Measurements from ENCODE around the gene RAMACL.
"Not testable (repeated sequence)": the region's sequence is repeated elsewhere in the genome, so short reads cannot be mapped to it uniquely, and the experiment has no call there.

Gene RAMACL

DNA sequence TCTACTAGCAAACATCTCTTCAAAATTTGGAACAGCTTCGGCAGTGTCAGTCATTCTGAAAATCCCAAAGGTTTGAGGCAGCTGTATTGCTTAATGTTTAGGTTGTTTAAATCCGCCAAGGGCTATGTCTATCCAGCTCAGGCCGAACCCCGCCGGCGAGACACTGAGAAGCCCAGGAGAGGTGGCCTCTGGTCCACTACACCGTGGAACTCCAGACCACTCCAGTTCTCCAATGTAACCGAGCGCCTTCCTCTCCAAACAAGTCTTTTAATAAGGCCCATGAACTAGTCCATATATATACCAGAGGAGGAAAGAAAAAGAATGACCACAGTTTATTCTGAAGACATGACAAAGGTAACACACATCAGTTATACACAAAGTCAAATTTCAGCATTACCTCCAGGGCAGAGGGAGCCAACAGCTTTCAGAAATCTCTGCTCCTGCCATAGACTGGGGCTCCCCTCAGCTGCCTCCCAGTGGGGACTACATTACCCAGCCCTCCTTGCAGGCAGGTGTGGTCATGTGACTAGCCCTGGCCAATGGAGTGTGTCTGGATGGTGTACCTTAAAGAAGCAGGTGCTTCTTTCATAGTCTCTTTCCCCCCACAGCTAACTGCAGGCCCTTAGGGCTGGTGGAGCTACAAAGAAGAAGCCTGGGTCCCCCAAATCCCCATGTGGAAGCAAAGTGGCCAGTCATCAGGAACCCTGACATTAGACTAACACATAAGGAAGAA lies at the start of gene RAMACL:
RAMACL (minus strand) TSS at position 255 of the 733 bp plus-strand sequence; CDS start at position 54, 201 bp downstream.
- DNase-seq: no peak

DNA sequence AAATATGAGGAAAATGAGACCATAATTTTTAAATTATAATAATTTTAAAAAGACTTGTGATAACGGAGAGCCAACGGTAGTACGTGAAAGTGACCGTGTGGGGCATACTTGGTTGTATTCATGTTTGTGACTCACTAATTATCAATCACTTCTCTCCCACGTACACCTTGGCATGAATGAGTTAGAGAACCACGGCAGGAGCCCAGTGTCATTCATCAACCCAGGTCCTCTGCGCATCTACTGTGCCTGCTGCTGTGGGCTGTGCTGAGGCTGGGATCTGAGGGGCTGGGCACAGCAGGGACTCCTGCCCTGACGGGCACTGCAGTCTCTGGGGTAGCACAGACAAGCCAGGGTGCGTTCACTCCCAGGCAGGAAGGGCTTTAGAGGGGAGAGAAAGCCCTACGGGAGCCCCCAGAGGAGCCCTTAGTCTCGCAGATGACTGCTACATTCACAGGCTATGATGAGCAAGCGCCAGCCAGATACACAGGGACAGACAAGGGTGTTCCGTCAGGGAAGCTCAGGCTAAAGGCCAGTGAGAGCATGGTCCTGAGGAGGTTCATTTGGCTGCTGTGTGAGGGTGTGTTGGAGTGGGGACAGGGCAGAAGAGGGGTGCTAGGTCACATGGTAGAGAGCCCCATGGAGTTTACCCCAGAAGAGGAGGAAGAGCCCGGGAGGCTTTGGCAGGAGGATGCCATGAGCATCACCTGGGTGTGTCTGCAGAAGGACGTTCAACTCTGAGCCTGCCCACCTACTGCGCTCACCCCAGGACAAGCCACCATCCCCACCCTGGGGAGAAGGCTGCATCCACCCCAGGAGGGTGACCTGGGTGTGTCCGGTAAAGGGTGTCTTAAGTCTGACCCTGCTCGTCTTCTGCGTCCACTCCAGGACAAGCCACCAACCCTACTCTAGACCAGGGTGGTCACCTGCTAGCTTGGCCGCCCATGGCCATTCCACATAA lies 48.8 kb upstream of the RAMACL start:
- no peak for DNase-seq

DNA sequence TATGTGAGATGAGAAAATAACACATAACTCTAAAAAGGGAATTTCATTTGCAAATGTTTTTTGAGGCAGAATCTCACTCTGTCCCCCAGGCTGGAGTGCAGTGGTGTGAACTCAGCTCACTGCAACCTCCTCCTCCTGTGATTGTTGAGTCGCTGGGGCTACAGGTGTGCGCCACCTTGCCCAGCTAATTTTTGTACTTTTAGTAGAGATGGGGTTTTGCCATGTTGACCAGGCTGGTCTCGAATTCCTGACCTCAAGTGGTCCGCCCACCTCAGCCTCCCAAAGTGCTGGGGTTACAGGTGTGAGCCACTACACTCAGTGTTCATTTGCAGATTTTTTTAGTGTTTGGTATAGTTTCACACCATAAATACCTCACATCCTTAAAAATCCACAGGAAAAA lies 48.1 kb upstream of the RAMACL start:
- DNase-seq: not testable (repeated sequence)

DNA sequence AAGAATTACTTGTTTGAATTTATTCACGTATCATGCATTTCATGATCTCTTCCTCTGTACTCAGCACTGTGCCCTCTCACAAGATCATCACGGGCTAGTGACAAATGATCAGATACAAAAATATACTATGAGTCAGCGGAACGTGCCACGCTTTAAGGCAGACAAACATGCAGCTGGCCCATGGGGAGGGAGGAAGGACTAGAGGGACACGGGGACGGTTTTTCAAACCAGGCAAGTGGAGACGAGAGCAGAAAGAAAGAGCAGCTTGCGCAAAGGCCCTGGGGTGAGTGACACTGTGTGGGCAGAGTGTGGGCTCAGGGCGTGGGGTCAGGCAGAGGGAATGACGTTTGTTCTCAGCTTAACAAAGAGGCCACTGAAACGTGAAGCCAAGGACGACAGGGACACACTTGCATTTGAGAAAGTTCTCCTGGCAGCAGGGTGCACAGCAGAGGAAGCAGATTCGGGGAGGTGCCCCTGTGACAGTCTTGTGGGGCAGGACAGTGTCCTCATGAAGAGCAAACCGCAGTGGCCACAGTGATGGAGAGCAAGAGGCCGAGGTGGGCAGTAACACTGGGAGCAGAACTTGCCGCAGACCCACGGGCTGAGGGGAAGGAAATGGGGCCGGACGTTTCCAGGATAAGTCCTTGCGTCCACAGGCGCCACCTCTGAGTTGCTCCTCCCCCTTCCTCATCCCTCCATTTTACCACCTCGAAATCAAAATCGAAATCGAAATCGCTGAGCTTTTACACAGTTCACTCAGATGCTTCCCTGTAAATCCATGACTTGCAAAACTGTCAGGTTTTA lies 47.5 kb upstream of the RAMACL start:
- no peak for DNase-seq

DNA sequence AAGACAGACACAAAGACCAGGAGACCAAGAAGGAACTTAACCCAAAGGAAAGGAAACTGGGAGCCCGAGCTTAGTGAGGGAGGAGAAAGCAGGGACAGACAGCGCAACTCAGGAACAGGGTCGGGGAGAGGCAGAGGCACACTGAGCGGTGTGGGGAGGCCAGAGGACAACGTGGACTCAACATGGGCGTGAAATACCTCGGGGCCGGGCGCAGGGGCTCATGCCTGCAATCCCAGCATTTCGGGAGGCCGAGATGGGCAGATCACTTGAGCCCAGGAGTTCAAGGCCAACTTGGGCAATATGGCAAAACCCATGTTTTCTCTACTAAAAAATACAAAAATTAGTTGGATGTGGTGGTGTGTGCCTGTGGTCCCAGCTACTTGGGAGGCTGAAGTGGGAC lies 46.3 kb upstream of the RAMACL start:
- no peak for DNase-seq

DNA sequence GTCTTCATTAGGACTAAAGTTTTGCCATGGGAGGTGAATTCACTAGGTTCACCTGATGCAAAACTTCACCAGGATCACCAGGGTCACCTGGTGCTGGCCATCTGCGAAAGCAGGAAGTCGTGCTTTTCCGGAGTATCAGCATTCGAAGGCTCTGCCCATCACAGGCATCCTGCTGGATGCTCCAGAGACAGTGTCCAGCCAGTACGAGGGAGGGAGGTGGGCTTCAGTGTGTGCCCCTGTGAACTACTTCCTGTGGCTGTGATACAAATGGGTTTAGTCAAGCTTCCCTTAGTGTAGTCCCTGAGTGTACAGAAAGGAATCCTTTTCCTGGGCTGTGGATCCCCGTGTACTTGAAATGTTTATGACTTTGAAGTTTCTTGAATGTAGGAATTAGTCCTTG lies 44.0 kb upstream of the RAMACL start:
- no peak for DNase-seq

DNA sequence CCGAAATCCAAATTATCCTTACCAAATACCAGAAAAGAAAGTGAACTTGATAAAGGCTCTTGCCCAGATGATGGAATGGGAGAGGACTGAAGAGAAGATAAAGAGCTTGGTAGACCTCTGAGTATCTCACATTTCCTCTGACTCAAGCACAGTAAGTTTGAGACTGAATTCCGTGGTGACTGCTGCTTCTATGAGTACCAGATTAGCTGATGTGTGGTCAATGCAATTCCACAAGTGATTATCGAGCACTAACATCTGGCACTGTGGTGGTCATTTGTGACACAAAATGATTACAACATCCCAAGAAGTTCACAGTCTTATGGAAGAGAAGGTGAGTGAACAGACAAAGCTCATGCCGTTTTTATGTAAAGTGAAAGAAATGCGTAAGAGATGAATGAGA lies 43.1 kb upstream of the RAMACL start:
- DNase-seq: no peak

DNA sequence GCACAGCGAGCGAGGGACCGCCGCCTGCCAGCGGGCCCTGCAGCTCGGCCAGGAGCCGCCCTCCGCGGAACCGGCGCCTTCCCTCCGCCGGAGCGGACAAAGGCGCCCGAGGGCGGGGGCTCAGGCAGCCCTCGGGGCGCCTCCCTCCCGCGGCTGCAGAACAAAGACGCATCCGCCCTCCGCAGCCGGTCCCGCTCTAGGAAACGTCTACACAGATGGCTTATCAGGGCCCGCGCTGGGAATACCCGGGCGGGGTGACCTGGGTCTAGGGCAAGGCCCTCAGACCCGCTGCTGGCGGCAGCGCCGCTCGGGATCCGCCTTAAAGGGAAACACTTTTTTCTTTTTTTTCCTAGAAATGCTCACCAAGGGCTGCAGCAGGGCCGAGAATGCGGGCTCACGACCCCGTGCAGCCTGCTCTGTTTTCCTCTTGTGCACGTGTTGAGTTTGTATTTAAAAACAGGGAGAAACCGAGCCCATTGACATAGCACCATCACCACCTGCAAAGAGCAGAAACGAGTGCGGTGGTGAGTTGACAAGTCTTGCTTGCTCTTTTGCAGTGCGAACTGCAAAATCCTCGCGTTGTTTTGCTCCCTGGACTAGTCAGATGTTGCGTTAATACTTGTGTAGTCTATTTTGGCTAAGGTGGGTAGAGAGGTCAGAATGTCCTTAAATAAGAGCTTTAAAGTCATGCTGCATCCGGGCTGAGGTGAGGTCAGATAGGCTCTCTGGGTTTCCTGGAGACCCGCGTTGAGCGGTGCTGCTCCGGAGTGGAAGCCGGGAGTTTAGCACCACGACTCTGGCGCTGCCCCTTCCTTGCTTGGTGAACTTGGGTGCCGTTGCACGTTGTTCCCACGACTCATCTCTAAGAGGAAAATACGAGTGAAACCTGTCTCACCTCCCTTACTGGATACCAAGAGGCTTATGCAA lies 41.7 kb upstream of the RAMACL start:
- DNase-seq: peak; percentile 72

DNA sequence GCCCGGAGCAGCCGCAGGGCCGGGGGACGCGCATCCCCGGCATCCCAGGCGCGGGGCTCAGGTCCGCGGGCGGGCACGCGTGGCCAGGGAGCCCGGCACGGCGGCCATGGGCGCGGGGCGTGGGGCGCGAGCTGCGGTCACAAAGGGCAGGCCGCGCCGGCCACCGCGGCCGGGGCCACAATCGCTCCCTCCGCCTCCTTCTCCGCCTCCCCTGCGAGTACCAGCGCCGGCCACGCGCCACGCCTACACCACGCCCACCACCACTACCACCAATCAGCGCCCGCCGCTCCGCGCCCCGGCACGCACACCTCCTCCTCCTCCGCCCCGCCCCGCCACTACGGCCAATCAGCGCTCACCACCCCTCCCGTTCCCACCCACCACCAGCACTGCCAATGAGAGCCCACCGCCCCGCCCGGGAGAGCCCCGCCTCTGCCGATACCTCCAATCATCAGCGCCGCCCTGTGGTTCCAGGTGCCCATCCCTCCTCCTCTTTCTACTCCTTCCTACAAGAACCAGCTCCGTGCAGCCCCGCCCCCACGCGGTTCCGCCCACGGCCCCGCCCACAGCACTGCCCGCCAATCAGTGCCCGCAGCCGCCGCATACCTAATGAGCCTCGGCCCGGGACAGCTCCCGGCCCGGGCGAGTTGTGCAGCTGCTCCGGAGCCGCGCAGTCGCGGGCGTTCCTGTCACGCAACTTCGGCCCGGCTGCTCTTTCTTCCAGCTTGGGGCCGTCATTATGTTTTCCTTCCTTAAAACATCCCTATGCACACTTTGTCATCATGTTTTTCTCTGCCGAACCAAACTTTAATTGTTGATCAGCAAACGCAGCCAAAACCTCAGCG lies 40.8 kb upstream of the RAMACL start, which contains the start of gene RPS6KA2:
RPS6KA2 (minus strand) TSS at position 219 of the 842 bp plus-strand sequence. CDS start 232 bp downstream, outside the sequence.
- peak; percentile 100 for DNase-seq

DNA sequence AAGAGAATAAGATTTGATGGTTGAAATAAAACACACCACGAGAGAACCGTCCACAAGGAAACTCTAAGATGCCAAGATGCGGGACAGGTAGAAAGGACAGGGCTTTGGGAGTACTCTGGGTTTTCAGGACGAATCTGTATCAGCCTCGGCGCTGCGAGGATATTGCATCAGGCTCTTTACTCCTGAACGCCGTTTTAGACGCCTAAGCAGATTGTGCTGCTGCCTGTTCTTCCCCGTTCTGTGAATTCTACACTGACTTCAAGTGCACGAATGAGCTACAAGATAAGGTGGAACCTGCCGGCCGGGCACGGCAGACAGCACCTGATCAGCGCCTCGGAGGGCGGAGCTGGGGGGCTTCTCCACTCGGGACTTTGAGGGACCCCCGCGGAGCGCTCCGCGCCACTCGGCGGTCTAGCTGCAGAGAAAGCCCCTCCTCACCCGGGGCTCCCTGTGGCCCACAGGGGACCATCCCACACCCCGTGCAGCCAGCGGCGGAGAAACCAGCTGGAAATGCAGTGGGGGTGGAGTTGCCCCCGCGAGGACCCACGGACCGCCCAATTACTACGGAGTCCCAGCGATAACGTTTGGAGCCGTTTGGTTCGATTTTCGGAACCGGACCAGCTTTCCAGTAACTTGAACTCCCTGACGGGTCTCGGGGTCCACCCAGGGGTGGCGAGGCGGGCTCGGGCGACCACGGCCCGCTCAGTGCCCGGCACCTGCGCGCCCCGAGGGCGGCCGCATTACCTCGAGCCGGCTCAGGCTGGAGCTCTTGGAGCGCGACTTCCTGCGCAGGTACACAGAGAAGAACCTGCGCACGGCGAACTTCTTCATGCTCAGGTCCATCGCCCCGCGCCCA lies 39.9 kb upstream of the RAMACL start:
- no peak for DNase-seq

DNA sequence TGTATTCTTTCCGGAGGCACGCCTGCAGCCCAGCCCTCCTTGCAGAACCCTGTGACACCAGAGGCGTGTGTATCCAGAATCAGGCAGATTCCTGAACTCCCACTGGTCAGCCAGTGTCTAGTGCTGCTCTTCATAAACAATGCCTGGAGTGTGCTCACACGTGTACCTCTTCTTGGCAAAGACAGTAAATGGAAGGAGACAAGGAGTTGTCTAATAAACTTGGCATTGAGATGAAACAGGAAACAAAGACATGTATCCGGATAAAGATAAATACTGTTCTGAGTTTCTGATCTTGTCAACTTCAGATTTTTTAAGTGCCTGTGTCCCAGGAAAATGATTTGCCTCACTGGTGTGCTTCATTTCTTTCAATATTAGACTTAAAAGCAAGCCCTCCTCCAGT lies 38.9 kb upstream of the RAMACL start:
- no peak for DNase-seq

DNA sequence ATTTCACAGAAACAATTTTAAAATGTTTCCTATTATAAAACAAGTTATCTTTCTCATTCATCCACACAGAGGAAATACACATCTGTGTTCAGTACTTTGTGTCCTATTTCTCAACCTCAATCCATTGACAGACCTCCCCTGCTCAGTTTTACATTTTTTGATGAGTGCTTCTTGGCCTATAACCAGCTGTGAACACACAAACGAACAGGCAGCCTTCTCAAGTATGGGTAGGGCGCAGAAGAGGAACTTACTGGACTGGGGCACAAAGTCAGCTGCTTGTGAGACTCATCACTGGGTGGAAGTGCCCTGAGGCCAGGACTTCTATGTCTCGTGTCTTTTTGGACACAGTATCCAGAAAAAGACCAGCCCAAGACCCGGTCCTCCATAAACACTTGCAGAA lies 37.8 kb upstream of the RAMACL start:
- DNase-seq: no peak

DNA sequence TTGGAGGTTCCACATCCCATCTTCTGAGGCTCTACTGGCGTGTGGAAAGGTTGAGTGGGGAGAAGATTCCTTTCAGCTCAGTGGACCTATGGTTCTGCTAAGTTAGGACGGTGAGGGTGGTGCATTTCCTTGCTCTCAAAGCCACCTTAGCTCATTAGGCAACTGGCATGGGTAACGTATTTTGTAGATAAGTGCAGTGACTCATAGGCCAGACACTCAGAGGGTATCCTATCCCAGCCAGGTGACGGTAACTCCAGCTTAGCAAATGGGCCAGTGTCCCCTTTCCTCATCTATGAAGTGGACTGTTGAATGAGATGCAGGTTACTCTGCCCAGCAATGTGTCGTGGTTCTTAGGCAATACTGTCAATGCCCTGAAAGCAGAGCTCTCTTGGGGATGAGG lies 36.8 kb upstream of the RAMACL start:
- no peak for DNase-seq

DNA sequence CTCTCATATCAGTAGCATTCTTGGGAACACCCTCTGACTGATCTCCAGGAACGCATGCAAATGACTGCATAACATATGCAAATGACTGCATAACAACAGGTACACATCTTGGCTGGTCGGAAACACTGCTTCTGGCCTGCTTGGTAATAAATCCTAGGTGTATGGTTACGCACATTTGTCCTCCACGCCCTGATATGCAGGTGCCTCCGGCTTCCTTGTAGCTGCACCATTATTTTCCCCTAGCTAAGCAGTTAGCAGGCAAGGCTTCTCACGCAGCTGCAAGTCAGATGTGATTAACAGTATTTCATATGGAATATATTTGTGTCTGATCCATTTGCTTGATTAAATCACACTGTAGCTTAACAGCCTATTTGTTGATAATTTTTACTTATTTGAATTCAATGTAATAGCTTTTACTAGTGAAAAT lies 34.6 kb upstream of the RAMACL start:
- DNase-seq: no peak

DNA sequence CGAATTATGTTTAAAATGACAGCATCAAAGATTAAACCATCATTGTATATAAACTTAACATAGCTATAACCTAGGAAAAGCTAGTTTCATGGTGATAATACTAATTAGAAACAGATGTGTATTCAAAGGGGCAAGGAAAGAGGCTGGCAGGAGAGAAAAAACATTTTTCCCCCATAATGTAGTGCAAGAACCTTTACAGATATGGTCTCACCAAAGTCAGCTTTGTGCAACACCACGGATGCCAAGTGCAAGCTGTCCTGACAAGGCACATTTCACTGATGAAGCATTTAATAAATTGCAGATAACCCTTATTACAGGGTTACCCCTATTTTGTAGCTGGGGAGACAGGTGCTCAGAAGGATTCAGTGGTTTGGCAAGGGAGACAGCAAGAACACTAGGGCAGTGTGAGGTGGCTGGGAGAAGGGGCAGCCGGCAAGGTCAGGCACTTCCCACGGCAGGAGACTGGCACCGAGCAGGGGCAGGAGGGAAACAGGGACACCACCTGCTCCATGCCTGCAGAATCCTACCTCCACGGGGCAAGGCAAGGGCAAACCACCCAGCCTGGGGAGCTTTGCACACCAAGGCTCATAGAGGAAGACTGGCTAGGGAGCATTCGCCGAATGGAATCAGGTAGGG lies 34.1 kb upstream of the RAMACL start:
- DNase-seq: no peak

DNA sequence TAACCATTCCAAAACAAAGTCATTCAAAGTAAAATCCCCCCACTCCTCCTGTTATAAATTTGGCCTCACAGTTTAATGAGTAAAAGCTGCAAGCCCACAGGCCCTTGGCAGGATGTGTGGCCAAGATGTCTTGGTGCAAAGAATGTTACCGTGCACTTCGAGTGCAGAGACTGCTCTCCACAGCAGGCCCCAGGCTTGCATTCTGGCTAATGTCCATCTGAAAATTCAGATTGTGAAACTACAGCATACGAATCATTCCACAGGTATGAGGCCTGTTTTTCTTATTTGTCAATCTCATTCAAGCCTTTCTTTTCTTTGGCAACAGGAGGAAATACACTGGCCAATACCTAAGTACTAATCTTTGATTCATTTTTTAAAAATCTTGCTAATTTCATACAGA lies 33.4 kb upstream of the RAMACL start:
- peak; percentile 73 for DNase-seq

DNA sequence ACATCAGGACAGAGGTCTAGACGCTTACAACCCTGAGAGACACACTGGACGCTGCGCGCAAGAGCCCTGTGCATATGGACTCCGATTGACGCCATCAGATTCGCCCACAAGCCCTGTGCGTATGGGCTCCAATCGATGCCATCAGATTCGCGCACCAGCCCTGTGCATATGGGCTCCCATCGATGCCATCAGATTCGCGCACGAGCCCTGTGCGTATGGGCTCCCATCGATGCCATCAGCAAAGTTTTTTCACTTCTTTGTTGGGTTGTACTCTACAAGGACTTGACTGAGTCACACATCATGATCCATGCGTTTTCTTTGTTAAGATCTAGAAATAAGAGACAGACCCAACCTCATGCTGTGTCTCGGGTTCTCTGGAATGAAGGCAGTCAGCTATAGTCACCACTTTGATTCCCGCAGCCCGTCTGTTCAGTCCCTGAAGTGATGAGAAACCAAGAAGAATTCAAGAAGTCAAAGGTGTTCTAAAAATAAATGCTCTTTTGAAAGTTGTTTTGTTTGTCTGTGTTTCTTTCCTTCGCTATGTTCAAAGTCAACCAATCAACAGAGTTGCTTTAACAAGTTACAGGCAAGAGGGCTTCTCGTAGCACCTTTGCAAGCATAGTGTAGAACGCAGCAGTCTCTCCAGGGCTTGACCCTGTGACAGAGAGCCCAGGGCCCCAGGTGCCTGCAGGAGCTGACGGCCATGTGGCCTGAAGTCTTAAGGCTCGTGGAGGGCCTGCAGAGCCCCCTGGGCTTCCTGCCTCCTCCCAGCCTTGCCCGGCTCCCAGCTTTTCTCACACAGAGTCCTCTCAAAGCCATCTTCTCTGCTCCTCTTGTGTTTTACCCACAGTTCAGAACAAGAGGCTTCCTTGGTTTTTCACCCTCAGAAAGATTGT lies 32.6 kb upstream of the RAMACL start:
- no peak for DNase-seq

DNA sequence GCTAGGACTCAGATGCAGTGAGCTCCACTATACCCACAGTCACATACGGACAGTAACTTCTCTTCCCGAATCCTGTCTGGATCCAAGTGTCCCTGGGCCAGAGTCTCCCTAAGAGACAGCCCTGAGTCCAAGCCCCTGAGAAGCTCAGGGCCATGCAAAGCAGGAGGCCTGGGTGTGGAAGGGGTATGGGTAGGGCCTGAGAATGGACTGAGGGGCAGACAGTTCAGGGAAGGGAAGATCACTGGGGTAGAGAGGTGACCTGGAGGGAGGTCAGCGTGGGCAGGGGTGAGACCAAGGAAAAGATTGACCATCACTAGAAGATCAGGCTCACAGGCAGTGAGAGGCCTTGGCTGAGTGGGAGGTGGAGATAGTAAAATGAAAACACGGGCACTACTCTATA lies 31.8 kb upstream of the RAMACL start:
- no peak for DNase-seq

Data from left hindlimb (tissue), 1 donor.